Smooth muscle cell (in vitro differentiated cells): ENCODE results near the gene CUL5. TPM values are rescaled to one million over a fixed set of nuclear protein-coding genes. Genes with fewer than 3 reads are reported as not detected.

Experiments used
- DNase-seq: peaks from one replicate; lab custom pipeline; 2025; ENCODE audit not compliant: unreplicated experiment; lab: John Stamatoyannopoulos, UW
- H2AFZ ChIP-seq: fragments of 200-600 bp; sonication (generic); 2 replicates; pipeline ENCODE4 v1.6.0; 2016; ENCODE audit warnings: antibody characterized with exemption, low read depth, mild to moderate bottlenecking
- H3F3A ChIP-seq: fragments of 200-600 bp; sonication (generic); 2 replicates; pipeline ENCODE4 v1.6.0; 2017; ENCODE audit warnings: antibody characterized with exemption, low read depth
- H3K27ac ChIP-seq: fragments of 200-600 bp; sonication (generic); 2 replicates; pipeline ENCODE4 v1.5.1; 2016; ENCODE audit warnings: low read depth, mild to moderate bottlenecking
- H3K27me3 ChIP-seq: fragments of 200-600 bp; sonication (generic); 2 replicates; pipeline ENCODE4 v1.6.1; 2016; ENCODE audit warnings: low read depth, mild to moderate bottlenecking
- H3K36me3 ChIP-seq: fragments of 200-600 bp; sonication (generic); 2 replicates; pipeline ENCODE4 v1.5.1; 2016; ENCODE audit warnings: low read depth
- H3K4me1 ChIP-seq: fragments of 200-600 bp; sonication (generic); 2 replicates; pipeline ENCODE4 v1.5.1; 2016; ENCODE audit warnings: low read depth
- H3K4me2 ChIP-seq: fragments of 200-600 bp; sonication (generic); 2 replicates; pipeline ENCODE4 v1.6.0; 2016; ENCODE audit warnings: mild to moderate bottlenecking
- H3K4me3 ChIP-seq: fragments of 200-600 bp; sonication (generic); 2 replicates; pipeline ENCODE4 v1.5.1; 2016; ENCODE audit warnings: mild to moderate bottlenecking
- H3K79me2 ChIP-seq: fragments of 200-600 bp; sonication (generic); 2 replicates; pipeline ENCODE4 v1.6.0; 2016; ENCODE audit warnings: low read depth, mild to moderate bottlenecking
- H3K9ac ChIP-seq: fragments of 200-600 bp; sonication (generic); 2 replicates; pipeline ENCODE4 v1.6.0; 2016; ENCODE audit warnings: low read depth
- H3K9me3 ChIP-seq: fragments of 200-600 bp; sonication (generic); replicated peaks from 2 replicates; pipeline ENCODE4 v1.5.1; 2016; ENCODE audit warnings: low read depth
- H4K20me1 ChIP-seq: fragments of 200-600 bp; sonication (generic); 2 replicates; pipeline ENCODE4 v1.6.0; 2016; ENCODE audit warnings: low read depth
- WGBS: methylation state at CpG from one replicate; pipeline ENCODE4 v1.1.7; 2016; ENCODE audit warnings: low lambda C conversion rate; 5-methylcytosine and 5-hydroxymethylcytosine counted together
- polyA plus RNA-seq: library from polyadenylated mRNA; unstranded; fragments of >200 nt; fragmentation: Nextera tagmentation; extraction: Ambion mirVana; gene quantifications from 2 replicates; pipeline ENCODE4 v1.2.1, GENCODE V29; 2016
- total RNA-seq: library from RNA; depleted of rRNA; stranded (reverse); fragments of >200 nt; gene quantifications from 2 replicates; pipeline ENCODE4 v1.2.3, GENCODE V29; 2014
- TF ChIP-seq, protein P1 (sequence below): fragments of 200-600 bp; sonication (generic); IDR thresholded peaks from 2 replicates; pipeline ENCODE4 v1.5.1; 2017; ENCODE audit warnings: borderline replicate concordance, mild to moderate bottlenecking, antibody characterized with exemption; ENCODE audit not compliant: insufficient read depth, poor library complexity, severe bottlenecking

CUL5 gene
- total and polyA plus RNA-seq, 2 experiments from 2014 or later, result 20.8 to 45.0 TPM

- WGBS, result 88% methylated on average over 5 of the region's 5 CpGs
- no peak overlapping the region for H3K4me2 ChIP-seq
- TF ChIP-seq, protein P1, sequence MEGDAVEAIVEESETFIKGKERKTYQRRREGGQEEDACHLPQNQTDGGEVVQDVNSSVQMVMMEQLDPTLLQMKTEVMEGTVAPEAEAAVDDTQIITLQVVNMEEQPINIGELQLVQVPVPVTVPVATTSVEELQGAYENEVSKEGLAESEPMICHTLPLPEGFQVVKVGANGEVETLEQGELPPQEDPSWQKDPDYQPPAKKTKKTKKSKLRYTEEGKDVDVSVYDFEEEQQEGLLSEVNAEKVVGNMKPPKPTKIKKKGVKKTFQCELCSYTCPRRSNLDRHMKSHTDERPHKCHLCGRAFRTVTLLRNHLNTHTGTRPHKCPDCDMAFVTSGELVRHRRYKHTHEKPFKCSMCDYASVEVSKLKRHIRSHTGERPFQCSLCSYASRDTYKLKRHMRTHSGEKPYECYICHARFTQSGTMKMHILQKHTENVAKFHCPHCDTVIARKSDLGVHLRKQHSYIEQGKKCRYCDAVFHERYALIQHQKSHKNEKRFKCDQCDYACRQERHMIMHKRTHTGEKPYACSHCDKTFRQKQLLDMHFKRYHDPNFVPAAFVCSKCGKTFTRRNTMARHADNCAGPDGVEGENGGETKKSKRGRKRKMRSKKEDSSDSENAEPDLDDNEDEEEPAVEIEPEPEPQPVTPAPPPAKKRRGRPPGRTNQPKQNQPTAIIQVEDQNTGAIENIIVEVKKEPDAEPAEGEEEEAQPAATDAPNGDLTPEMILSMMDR, result no peak
Observed at GRCh38 chr11:107988397-107989158, 20.1 kb upstream of the CUL5 start.

GRCh38 chr11:107991868-107992414 is 16.8 kb upstream of the CUL5 start:
- Histone ChIP-seq H3K27ac (no peak overlapping the region), H3K27me3 (no peaks in the 10 kb centered on the region), H3K36me3 (no peaks in the 10 kb centered on the region), H4K20me1 (no peaks in the 10 kb centered on the region), H3K4me1 (no peaks in the 10 kb centered on the region), H3K9ac (no peak overlapping the region), H3K9me3 (no peaks in the 10 kb centered on the region), H3F3A (no peaks in the 10 kb centered on the region), H2AFZ (no peak overlapping the region), H3K4me2 (no peak overlapping the region), H3K79me2 (no peaks in the 10 kb centered on the region), H3K4me3 (no peak overlapping the region)
- whole genome bisulfite sequencing, result 82% methylated on average over 5 of the region's 5 CpGs
- no peak for DNase-seq
- TF ChIP-seq, protein P1, result no peak

More at GRCh38 chr11:107988397-107989158, 20.1 kb upstream of the CUL5 start:
- no peak overlapping the region for H3K9ac ChIP-seq
- no peaks in the 10 kb centered on the region for H3K36me3 ChIP-seq
- H2AFZ ChIP-seq, result no peak overlapping the region
- no peaks in the 10 kb centered on the region for H3K9me3 ChIP-seq
- no peak overlapping the region for H3K27ac ChIP-seq
- DNase-seq, result no peak
- H4K20me1 ChIP-seq, result no peaks in the 10 kb centered on the region
- no peaks in the 10 kb centered on the region for H3K79me2 ChIP-seq
- H3K4me1 ChIP-seq, result no peaks in the 10 kb centered on the region
- H3F3A ChIP-seq, result no peaks in the 10 kb centered on the region
- no peak overlapping the region for H3K4me3 ChIP-seq
- no peaks in the 10 kb centered on the region for H3K27me3 ChIP-seq

GRCh38 chr11:107996006-107996776 is 12.5 kb upstream of the CUL5 start:
- H3K36me3 ChIP-seq, result no peaks in the 10 kb centered on the region
- H3K9me3 ChIP-seq, result no peaks in the 10 kb centered on the region
- WGBS, result 34% methylated on average over 5 of the region's 5 CpGs
- no peaks in the 10 kb centered on the region for H4K20me1 ChIP-seq
- no peak overlapping the region for H3K4me3 ChIP-seq
- peak overlapping the region; percentile 61 for H2AFZ ChIP-seq
- no peak overlapping the region for H3K27ac ChIP-seq
- no peaks in the 10 kb centered on the region for H3K4me1 ChIP-seq
- H3K4me2 ChIP-seq, result no peak overlapping the region
- no peaks in the 10 kb centered on the region for H3K79me2 ChIP-seq
- H3K27me3 ChIP-seq, result no peaks in the 10 kb centered on the region
- TF ChIP-seq, protein P1, result no peak
- H3K9ac ChIP-seq, result no peak overlapping the region
- no peak for DNase-seq
- no peaks in the 10 kb centered on the region for H3F3A ChIP-seq
